Measurements from ENCODE around the gene PSD2.

GRCh38 chr5:139835656-139836055 lies 40.0 kb downstream of the PSD2 start:
- TF ChIP-seq CTCF (IDR thresholded peaks at IDR 0.05; ENCODE audit: low read depth, low read length) (no peak), EZH2phosphoT487 (IDR thresholded peaks at IDR 0.05; ENCODE audit: low read depth) (no peak)

Measured in OCI-LY3 (cell line).